Suprapubic skin (tissue), 3 donors: Measurements from ENCODE around the gene E2F6.

Experiments
- POLR2A ChIP-seq, 2 donors: fragments of 450-650 bp; IDR thresholded peaks; one replicate each; pipeline ENCODE4 v1.6.1; 2017; ENCODE audit warnings: antibody characterized with exemption in 2 of 2, mild to moderate bottlenecking in 2 of 2, moderate library complexity in 2 of 2
- TF ChIP-seq, protein P1 (sequence below), 2 donors: fragments of 200-600 bp in 1 of 2; fragments of 450-650 bp in 1 of 2; sonication (generic) in 1 of 2; IDR thresholded peaks; one replicate each; pipeline ENCODE4 v1.5.1; 2016 to 2019; ENCODE audit warnings: antibody characterized with exemption in 2 of 2, mild to moderate bottlenecking in 1 of 2, moderate library complexity in 1 of 2

GRCh38 chr2:11492720-11493119 is 26.8 kb upstream of the E2F6 start:
- no peak for TF ChIP-seq POLR2A (IDR thresholded peaks at IDR 0.05)
- TF ChIP-seq, protein P1, sequence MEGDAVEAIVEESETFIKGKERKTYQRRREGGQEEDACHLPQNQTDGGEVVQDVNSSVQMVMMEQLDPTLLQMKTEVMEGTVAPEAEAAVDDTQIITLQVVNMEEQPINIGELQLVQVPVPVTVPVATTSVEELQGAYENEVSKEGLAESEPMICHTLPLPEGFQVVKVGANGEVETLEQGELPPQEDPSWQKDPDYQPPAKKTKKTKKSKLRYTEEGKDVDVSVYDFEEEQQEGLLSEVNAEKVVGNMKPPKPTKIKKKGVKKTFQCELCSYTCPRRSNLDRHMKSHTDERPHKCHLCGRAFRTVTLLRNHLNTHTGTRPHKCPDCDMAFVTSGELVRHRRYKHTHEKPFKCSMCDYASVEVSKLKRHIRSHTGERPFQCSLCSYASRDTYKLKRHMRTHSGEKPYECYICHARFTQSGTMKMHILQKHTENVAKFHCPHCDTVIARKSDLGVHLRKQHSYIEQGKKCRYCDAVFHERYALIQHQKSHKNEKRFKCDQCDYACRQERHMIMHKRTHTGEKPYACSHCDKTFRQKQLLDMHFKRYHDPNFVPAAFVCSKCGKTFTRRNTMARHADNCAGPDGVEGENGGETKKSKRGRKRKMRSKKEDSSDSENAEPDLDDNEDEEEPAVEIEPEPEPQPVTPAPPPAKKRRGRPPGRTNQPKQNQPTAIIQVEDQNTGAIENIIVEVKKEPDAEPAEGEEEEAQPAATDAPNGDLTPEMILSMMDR (IDR thresholded peaks at IDR 0.05), result no peak
